DMS153 treated with DMSO at 0.1 percent for 48 hours (cell line): ENCODE results near the gene AWAT1.
"Not testable (repeated sequence)": the region's sequence is repeated elsewhere in the genome, so short reads cannot be mapped to it uniquely, and the experiment has no call there.

ENCODE experiments used
- DNase-seq: peaks from one replicate; lab custom pipeline; 2025; ENCODE audit not compliant: unreplicated experiment; lab: John Stamatoyannopoulos, UW

AWAT1 gene

GRCh38 chrX:70234355-70234754, at the start of gene AWAT1:
Gene AWAT1, plus strand, starts transcription at chrX:70234655. Its CDS starts 41 bp downstream, at chrX:70234696.
- no peak for DNase-seq

DNA sequence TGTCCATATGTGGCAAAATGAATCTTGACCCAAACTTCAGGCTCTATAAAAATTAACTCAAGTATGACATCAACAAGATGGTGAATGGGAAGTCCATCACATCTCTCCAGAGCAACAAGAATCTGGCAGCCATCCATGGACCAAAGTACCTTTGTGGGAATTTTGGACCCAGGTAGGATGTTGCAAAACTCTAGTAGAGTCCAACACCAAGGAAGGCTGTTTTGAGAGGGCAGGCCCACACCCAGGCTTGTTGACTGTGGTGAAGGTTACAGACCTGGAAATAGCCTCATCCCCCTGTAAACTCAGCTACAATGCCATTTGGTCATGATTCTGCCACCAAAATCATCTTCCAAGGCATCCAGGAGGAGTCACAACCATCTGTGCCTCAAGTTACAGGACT, 44.2 kb upstream of the AWAT1 start:
- no peak for DNase-seq

DNA sequence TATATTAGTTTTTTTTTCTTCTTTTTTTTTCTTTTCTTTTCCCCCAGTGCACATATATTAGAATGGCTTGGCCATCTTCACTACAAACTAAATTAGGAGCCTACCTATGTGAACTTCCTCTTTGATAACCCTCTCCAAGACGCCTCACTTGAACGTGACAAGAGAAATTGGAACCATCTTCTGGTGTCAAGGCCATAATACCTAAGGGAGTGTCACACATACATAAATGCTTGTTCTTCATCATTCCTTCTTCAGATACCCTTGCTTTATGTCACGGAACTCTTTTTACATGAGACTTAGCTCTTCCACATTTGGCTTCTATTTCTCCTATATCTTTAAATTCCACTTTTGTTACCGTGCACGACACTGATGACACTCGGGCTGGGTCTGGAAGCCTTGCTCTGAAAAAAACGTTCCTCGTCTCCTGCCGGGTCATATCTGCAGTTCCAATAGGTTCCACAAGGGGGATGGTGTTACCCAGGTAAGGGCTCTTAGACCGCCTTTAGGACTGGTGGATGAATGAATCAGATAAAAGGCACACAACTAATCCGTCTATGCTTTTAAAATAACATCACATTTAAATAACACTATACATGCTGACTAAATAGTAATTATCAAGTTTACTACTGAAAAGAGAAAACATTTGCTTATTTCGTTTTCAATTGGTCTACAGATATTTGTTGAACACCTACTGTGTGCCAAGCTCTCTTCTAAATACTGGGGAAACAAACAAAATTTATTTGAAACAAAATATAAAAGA, 37.3 kb upstream of the AWAT1 start:
- no peak for DNase-seq

DNA sequence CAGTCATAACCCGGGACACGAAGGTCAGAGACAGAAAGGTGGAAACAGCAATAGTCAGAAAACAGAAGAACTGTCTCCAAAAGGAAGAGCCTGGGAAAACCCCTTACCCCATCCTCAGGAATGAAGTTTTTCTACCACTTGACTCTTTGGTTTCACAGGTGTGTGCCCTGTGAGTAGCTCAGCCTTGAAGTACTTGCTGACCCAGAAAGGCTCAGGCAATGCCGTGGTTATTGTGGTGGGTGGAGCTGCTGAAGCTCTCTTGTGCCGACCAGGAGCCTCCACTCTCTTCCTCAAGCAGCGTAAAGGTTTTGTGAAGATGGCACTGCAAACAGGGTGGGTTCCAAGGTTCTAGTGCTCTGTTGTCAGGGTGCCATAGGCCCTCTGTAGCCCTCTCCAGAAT, 32.7 kb upstream of the AWAT1 start:
- DNase-seq = no peak

GRCh38 chrX:70208479-70208878, 26.0 kb upstream of the AWAT1 start:
- DNase-seq = no peak

DNA sequence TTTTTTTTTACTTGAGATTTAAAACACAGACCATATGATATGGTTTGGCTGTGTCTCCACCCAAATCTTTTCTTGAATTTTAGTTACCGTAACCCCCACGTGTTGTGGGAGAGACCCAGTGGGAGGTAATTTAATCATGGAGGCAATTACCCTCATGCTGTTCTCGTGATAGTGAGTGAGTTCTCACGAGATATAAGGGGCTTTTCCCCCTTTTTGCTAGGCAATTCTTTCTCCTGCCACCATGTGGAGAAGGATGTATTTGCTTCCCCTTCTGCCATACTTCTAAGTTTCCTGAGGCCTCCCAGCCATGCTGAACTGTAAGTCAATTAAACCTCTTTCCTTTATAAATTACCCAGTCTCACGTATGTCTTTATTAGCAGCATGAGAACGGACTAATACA, 24.9 kb upstream of the AWAT1 start:
- DNase-seq = not testable (repeated sequence)

DNA sequence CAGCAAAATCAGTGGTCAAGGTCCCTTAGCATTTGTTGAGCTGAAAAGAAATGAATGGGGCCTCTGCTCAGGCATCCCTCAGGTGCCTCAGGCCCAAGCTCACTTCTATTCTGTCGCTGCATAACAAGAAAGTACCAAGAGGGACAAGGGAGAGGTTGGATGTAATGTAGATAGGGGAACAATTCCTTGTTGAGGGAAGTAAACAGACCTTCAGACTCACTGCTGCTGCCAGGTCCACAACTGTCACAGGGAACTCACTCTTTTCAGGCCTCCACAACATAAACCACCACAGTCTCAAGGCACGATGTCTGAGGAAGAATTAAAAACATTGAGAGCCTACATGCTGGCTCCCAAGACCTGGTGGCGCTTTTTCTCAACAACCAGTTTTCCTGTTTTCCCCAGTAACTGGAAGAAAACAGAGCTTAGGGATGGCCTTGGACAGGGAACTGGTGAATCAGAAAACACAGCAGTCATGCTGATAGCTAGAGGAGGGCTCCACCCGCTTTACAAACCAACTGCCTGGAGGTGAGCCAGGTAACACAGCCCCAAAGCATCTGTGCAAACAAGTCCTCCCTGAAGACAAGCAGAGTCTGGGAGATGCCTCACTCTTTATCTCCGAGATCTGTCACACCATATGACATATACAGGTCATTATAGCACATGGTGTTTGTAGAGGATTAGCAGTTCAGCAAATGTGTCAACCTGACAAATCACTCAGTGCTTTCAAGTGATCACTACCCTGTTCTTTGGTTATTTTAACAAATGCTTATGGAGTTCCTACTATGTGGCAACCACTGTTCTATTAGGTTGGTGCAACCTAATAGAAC, 14.3 kb upstream of the AWAT1 start:
- peak; percentile 45 for DNase-seq

GRCh38 chrX:70226048-70226447, 8.4 kb upstream of the AWAT1 start:
- no peak for DNase-seq

DNA sequence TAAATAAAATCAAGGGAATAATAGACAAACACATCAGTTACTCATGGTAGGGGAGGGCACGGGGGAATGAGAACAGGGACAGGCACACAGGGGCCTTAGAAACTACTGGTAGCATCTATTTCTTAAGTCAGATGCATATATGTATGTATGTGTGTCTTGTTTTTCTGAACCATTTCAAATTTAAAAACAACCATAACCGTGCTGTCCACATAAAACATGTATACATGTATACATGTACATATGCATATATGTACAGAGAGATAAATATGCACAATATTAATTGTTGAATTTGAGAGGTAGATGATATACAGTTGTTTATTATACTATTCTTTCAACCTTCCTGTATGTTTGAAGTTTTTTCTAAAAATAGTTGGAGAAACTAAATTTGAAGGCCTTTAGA, 7.8 kb upstream of the AWAT1 start:
- no peak for DNase-seq

DNA sequence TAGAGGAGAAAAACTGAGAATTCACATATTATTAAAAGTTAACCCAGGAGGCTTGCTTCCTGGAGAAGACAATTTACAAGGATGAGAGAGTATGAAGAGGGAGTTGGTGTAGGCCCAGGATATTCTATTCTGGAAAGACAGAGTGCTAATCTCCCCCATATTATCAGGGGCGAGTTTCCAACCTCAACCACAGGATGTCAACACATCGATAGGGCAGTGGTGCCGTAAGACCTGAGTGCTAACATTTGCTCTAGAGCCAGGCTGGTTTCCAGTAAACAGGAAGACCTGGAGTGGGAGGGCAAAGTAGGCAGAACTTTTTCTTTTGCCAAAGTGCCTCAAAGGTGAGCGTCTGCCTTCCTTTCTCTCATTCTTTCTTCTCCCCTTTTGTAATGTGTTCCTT, 2.8 kb upstream of the AWAT1 start:
- DNase-seq = no peak

DNA sequence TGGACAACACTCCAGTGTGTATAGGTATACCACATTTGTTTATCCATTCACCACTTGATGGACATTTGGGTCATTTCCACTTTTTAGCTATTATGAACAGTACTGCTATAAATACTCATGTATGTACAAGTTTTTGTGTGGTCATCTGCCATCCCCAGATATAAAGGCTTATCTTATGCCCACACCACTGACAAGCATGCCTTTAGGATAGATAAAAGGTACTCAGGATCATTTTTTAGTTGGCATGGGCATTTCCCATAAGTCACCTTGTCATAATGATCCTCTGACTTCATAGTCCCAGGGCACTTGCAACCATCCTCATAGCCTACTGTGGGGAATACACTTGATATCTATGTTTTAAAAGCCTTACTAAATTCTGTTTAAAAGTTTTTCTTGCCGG, 6.3 kb downstream of the AWAT1 start:
- no peak for DNase-seq

GRCh38 chrX:70241501-70241900, 7.0 kb downstream of the AWAT1 start:
- DNase-seq = no peak

GRCh38 chrX:70243601-70244000, 9.1 kb downstream of the AWAT1 start:
- not testable (repeated sequence) for DNase-seq

GRCh38 chrX:70244881-70245280, 10.4 kb downstream of the AWAT1 start:
- no peak for DNase-seq

- no peak for DNase-seq
These were observed 12.8 kb downstream of the AWAT1 start for GRCh38 chrX:70247252-70247651.

GRCh38 chrX:70252491-70252890, 18.0 kb downstream of the AWAT1 start:
- DNase-seq = no peak

DNA sequence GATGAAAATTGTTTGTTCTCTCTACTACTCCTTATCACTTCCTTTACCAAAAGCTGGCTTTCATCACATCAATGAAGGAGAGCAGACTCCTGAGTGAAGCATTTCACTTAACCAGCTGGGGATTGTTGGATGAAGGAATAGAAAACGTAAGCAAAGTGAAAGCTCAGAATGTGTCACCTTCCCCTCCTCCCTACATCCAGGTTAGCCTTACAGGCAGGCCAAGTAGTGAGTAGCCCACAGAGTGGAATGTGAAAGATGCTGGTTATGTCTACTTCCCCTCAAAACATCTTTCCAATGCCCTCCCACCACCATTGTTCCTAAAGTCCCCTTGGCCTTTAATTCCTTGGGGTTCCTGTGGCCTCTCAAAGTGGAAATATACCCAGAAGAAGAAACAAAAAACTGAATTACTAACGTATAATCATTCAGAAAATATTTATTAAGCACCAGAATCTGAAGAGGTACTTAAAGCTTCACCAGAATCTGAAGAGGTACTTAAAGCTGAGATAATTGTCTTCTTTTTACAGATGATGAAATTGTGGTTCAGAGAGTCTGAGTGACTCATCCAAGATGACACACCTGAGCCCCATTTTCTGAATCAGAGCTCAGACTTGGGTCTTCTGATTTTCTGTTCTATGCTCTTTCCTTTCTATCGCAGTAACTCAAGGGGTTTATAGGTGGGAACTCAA, 19.1 kb downstream of the AWAT1 start:
- DNase-seq = no peak

GRCh38 chrX:70254063-70254400, 19.6 kb downstream of the AWAT1 start:
- DNase-seq = no peak

DNA sequence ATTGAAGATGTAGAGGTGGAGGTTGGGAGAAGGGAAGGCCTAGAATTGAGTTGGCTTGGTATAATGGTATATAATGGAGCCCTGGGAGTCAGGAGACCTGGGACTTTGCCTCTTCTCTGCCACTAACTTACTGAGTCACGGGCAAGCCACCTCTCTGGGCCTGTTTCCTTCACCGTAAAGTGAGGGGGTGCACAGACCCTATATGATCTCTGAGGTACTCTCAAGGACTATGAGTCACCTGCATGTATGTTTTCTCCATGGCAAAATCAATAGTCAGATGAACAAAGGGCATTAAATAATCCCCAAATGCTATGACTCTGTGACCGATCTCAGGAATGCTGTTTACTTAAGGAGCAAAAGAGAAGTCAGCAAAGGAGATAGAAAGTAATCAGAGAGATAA, 20.5 kb downstream of the AWAT1 start:
- no peak for DNase-seq

DNA sequence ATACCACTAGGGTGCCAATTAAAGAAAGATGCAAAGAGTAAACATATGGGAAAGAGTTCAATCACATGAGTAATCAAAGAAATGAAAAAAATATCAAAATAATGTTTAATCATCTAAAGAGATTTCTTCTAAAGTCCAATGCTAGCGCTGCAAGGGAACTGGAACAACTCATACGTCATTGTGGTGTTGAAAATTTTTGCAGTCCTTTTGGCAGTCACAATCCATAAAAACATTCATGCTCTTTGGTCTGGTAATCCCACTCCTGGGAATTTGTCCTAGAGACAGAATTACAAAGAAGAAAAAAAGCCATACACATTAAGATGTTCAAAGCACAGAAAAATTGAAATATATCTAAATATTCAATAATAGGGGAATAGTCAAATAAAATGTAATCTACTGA, 21.0 kb downstream of the AWAT1 start:
- no peak for DNase-seq

DNA sequence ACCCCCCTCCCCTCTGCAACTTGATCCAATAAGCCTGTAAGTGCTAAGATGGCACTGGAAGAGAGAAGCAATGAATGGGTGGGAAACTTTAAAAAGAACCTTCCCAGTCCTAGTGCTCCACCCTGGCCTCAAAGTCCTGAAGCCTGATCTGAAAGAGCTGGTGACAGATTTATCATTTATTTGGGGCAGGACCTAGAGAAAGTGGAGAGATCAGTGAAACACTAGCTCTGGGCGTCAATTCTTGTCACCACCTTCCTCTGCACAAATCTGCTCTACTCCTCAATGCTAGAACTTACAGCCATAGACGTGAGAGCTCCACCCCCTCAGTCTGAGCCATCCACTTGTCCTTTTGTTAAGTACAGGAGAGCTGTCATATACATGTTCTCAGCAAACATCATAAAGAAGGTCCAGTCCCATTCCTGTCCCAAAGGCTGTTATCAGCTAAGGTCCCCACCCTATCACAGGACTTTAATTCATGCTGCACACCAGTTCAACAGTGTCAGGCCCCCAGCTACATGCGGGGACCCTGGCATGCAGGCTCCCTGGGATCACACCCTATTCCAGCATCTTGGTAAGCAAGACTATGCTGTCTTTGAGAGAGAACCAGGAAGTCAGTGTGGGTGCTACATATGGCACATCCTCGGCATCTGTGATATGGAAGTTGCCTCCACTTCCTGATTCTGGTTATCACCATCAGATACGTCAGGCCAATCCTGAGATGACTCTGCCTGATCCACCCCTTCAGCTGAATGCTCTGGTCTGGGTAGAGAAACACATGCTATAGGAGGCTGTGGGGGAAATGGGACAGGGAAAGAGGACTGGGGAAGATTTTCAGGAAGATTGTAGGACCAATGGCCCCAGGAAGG, 23.2 kb downstream of the AWAT1 start:
- no peak for DNase-seq
